ENCODE data around the gene SDR42E1.

Gene SDR42E1

DNA sequence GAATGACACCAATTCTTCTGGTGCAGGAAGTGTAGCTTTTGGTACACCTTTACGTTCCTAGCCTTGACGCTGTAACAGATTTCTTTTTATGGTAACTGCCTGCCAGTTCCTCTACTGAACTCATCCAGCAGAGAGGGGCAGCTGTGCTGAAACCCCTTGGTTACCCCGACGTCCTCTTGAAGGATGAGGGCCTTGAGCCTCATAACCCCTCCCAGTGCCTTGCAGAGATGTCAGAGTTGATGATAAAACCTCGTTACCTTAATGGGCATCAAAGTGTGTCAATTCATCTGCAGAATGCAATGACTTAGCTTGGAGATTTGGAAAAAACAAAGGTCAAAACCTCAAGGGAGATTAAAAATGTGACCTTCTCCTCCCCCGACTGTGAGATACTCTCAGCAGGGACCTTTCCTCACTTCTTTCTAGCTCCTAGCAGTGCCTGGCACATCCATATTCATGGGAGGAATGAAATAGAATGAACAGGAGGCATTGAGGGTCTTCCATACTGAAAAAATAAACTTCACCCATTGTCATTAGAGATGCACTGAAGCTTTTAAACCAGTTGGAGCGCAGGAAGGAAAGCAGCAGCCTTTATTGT, 69.2 kb downstream of the SDR42E1 start:
- peaks cover 37% of the 10 kb centered on the region for H3K36me3 Mint-ChIP-seq
- no peaks in the 10 kb centered on the region for H3K9me3 Mint-ChIP-seq
- H3K27ac Mint-ChIP-seq, result no peak overlapping the region
- H3K4me3 Mint-ChIP-seq, result no peak overlapping the region
- DNase-seq (ENCODE audit: low spot score in 2 of 2), result no peak
- no peak for ATAC-seq
- H3K4me1 Mint-ChIP-seq, result no peaks in the 10 kb centered on the region

GRCh38 chr16:81940781-81941560, 70.3 kb downstream of the SDR42E1 start:
- no peaks in the 10 kb centered on the region for H3K4me1 Mint-ChIP-seq
- H3K4me3 Mint-ChIP-seq, result no peak overlapping the region
- H3K36me3 Mint-ChIP-seq, result peaks cover 37% of the 10 kb centered on the region
- ATAC-seq (peak; percentile 59), DNase-seq (ENCODE audit: low spot score in 2 of 2) (no peak)
- H3K9me3 Mint-ChIP-seq, result no peaks in the 10 kb centered on the region
- no peak overlapping the region for H3K27ac Mint-ChIP-seq

DNA sequence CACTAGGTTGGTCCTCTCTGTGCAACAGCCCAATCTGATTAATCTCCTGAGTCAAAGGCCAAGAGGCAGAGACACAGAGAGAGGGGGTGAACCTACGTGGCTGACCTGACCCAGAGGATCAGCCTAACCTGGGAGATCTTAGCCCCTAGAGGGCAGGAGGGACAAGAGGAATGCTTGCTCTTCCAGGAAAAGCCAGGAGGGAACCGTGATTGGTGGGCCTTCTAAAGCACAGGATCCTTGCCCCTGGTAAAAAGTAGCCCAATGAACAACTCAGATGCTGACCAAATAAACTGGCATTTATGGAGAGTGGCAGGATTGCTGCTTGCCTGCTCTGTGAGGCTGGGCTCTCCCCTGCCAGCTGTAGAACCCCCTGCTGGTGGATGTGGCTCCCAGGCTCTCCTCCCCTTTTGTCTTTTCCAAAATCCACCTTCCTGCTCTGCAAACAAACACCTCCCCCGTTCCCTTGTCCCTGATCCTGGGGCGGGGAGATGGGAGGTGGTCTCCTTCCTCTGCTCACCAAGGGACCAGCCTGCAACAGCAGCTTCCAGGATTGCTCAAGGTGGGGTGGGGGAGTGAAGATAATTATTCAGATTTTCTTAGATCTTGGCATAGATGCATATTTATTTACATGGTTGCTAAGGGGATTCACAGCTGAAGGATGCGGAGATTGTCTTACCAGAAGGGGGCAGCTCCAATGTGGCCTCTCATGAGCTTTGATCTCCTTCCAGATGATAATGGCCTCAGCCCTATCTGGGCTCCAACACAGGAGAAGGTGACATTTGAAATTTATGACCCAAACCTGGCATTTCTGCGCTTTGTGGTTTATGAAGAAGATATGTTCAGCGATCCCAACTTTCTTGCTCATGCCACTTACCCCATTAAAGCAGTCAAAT, 71.9 kb downstream of the SDR42E1 start:
- no peak for DNase-seq (ENCODE audit: low spot score in 2 of 2)
- ATAC-seq, result no peak
- H3K4me3 Mint-ChIP-seq, result no peak overlapping the region
- no peaks in the 10 kb centered on the region for H3K9me3 Mint-ChIP-seq
- H3K36me3 Mint-ChIP-seq, result peaks cover 26% of the 10 kb centered on the region
- H3K27ac Mint-ChIP-seq, result no peak overlapping the region
- H3K4me1 Mint-ChIP-seq, result no peaks in the 10 kb centered on the region
